CD4-positive, alpha-beta memory T cell (primary cell): ENCODE data around the gene INAFM1. TPM values are rescaled to one million over a fixed set of nuclear protein-coding genes. Genes with fewer than 3 reads are reported as not detected.

ENCODE experiments used
- CTCF ChIA-PET: fragments of 350-600 bp; sonication (Branson Sonifier 250); formaldehyde crosslinking; loops from one replicate; lab custom pipeline; 2021; ENCODE audit warnings: inconsistent platforms; ENCODE audit not compliant: partially characterized antibody; lab: Charles Lee
- POLR2A ChIA-PET: fragments of 350-600 bp; sonication (Branson Sonifier 250); formaldehyde crosslinking; loops from one replicate; lab custom pipeline; 2021; ENCODE audit not compliant: partially characterized antibody; lab: Charles Lee
- DNase-seq, 5 donors: peaks; one replicate each; pipeline versions ENCODE4 v3.0.0 to v3.0.0-alpha.2; 2020 to 2022; ENCODE audit warnings: mixed read lengths in 1 of 5
- H3K27ac ChIP-seq: one replicate; pipeline ENCODE4 v1.7.0; 2013; ENCODE audit warnings: low read depth, low read length
- H3K27me3 ChIP-seq: 2 replicates; pipeline ENCODE4 v1.7.0; 2013; ENCODE audit warnings: mild to moderate bottlenecking, low read length, moderate library complexity; ENCODE audit not compliant: insufficient read depth
- H3K36me3 ChIP-seq: 2 replicates; pipeline ENCODE4 v1.7.0; 2013; ENCODE audit warnings: mild to moderate bottlenecking, low read length, moderate library complexity; ENCODE audit not compliant: insufficient read depth
- H3K4me1 ChIP-seq: 2 replicates; pipeline ENCODE4 v1.7.0; 2013; ENCODE audit warnings: mild to moderate bottlenecking, low read length, moderate library complexity; ENCODE audit not compliant: insufficient read depth
- H3K4me3 ChIP-seq, 2 donors: one replicate each; pipeline ENCODE4 v1.7.0; 2013; ENCODE audit warnings: low read length in 2 of 2, mild to moderate bottlenecking in 1 of 2
- H3K9me3 ChIP-seq, 2 donors: one replicate each; pipeline ENCODE4 v1.7.0; 2013; ENCODE audit warnings: low read length in 2 of 2, control low read depth in 1 of 2; ENCODE audit not compliant: control insufficient read depth in 1 of 2
- H3K27ac Mint-ChIP-seq, 7 donors: one replicate each; pipeline ENCODE4 v1.8.0; 2020 to 2021; ENCODE audit warnings: mixed read lengths in 7 of 7, mild to moderate bottlenecking in 6 of 7, inconsistent platforms in 3 of 7, moderate library complexity in 3 of 7
- H3K27me3 Mint-ChIP-seq, 2 donors: one replicate each; pipeline ENCODE4 v1.8.0; 2020 to 2021; ENCODE audit warnings: mixed read lengths in 2 of 2
- H3K36me3 Mint-ChIP-seq, 2 donors: one replicate each; pipeline ENCODE4 v1.8.0; 2020 to 2021; ENCODE audit warnings: mixed read lengths in 2 of 2, inconsistent platforms in 1 of 2, mild to moderate bottlenecking in 1 of 2
- H3K4me1 Mint-ChIP-seq, 4 donors: one replicate each; pipeline ENCODE4 v1.8.0; 2020 to 2021; ENCODE audit warnings: mixed read lengths in 4 of 4, mild to moderate bottlenecking in 1 of 4
- H3K4me3 Mint-ChIP-seq, 8 donors: one replicate each; pipeline ENCODE4 v1.8.0; 2020 to 2021; ENCODE audit warnings: mixed read lengths in 8 of 8, mild to moderate bottlenecking in 7 of 8, moderate library complexity in 6 of 8, inconsistent platforms in 3 of 8
- H3K9me3 Mint-ChIP-seq, 8 donors: one replicate each; pipeline ENCODE4 v1.8.0; 2020 to 2021; ENCODE audit warnings: mixed read lengths in 8 of 8, mild to moderate bottlenecking in 5 of 8, inconsistent platforms in 3 of 8, moderate library complexity in 1 of 8
- intact Hi-C: fragments of 100-400 bp; cut with micrococcal nuclease; formaldehyde crosslinking; loops from one replicate; pipeline ENCODE4 v1.15.1; 2023
- polyA plus RNA-seq, 2 donors: library from polyadenylated mRNA; unstranded; fragments of 300-500 nt; fragmentation: Illumina TruSeq; gene quantifications; one replicate each; pipeline ENCODE4 v1.2.3, GENCODE V29; 2021
- total RNA-seq, 2 experiments: library from RNA; stranded (reverse); gene quantifications; one replicate each; pipeline ENCODE4 v1.2.3, GENCODE V29; 2021

Gene INAFM1
- total and polyA plus RNA-seq, 4 experiments from 2014 or later, result 1.8 to 16.7 (median 8.5) TPM

DNA sequence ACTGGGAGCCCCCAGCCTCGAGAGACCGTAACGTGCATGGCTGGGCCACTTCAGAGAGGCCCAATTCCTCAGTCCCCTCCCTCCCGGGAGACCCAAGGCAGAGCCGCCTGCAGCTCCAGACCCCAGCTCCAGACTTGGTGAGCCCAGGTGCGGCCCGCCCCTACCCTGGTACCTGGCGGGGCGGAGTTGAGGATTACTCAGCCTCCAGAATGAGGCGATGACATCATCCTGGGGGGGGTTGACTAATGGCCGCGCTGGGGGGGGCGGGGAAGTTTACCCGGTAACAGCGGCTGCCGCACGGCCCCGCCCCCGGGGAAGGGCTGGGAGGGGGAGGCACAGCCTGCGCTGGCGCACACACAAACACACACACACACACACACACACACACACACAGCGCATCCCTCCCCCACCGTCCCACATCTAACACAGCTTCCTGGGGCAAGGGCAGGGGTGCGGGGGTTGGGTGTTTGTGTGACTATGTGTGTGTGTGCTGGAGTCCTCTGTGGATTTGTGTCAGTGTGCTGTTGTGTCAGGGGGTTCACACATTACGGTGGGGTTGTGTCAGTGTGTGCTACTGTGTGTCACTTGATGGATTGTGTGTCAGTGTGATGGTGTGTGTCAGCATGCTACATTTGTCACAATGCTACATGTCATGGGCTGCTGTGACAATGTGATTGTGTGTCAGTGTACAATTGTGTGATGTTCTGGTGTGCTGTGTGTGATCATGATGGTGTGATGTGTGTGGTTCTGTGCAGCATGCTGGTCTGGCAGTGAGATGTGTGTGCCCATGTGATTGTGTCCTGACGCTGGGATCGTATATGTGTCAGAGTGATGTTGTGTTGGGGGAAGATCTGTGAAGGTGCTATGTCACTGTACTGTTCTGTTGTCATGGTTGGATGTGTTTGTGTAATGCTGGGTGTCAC, 33.4 kb upstream of the INAFM1 start:
- CTCF ChIA-PET, result interaction anchor here (0.6 to 1.1 kb wide), 2 partner anchors 31 to 34 kb away, joined by 4 to 5 read pairs; no protein-coding TSS in a partner anchor
- DNase-seq, result peak; percentile 81 to 96 (median 84)
- peaks cover 7 to 29% (median 20%) of the 10 kb centered on the region in 4 donors for H3K4me1 Mint-ChIP-seq
- no peaks in the 10 kb centered on the region for H3K27me3 Mint-ChIP-seq
- POLR2A ChIA-PET, result interaction anchor here (0.9 to 6.9 kb wide), 7 partner anchors 9 to 130 kb away, joined by 3 to 101 read pairs (median 5); partner anchors contain the start of gene CCDC9
- peak overlapping the region in 3 of 7 donors; percentile 41 to 64 (median 53) for H3K27ac Mint-ChIP-seq
- H3K4me3 ChIP-seq, result peak overlapping the region in 1 of 2 donors; percentile 35
- intact Hi-C loops, result loop anchor here (5.0 kb wide), 2 partner anchors 204 to 379 kb away; partner anchors contain the start of gene ARHGAP35
- peak overlapping the region in 5 of 8 donors; percentile 46 to 63 (median 55) for H3K4me3 Mint-ChIP-seq
- no peaks in the 10 kb centered on the region for H3K9me3 ChIP-seq
- H3K36me3 Mint-ChIP-seq, result no peaks in the 10 kb centered on the region
- no peaks in the 10 kb centered on the region for H3K9me3 Mint-ChIP-seq
- peaks cover 51% of the 10 kb centered on the region for H3K4me1 ChIP-seq
- H3K27ac ChIP-seq, result peak overlapping the region; percentile 45
- H3K36me3 ChIP-seq, result no peaks in the 10 kb centered on the region
- H3K27me3 ChIP-seq, result no peaks in the 10 kb centered on the region

DNA sequence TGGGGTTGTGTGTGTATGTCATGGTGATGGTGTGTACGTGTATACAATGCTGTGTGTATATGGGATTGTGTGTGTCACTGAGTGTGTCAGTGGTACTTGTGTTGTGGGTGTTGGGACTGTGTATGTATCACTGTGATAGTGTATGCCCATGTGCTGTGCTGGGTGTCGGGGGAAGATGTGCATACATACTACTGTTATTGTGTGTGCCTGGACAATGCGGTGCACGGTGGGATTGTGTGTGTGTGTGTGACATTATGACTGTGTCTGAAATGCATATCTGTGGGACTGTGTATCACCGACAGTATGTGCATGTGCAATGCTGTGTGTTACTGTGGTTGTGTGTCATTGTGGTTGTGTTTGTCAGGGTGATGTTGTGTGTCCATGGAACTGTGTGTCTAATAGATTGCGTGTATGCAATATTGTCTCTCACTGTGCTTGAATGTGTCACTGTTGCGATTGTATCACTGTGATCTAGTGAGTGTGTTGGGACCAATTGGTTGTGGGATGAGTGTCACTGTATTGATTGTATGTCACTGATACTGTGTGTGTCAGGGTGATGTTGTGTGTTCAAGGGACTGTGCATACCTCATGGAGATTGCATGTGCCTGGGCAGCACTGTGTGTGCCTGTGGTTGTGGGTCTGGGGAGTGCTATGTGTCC, 32.6 kb upstream of the INAFM1 start:
- Mint-ChIP-seq H3K9me3 (no peaks in the 10 kb centered on the region), H3K4me1 (peaks cover 7 to 29% (median 20%) of the 10 kb centered on the region in 4 donors), H3K4me3 (no peak overlapping the region), H3K27ac (no peak overlapping the region), H3K27me3 (no peaks in the 10 kb centered on the region), H3K36me3 (no peaks in the 10 kb centered on the region)
- DNase-seq, result peak in 1 of 5 donors; percentile 33
- Histone ChIP-seq H3K4me3 (no peak overlapping the region), H3K27me3 (no peaks in the 10 kb centered on the region), H3K36me3 (no peaks in the 10 kb centered on the region), H3K27ac (no peak overlapping the region), H3K4me1 (peaks cover 51% of the 10 kb centered on the region), H3K9me3 (no peaks in the 10 kb centered on the region)
- POLR2A ChIA-PET, result interaction anchor here (1.0 to 6.9 kb wide), 7 partner anchors 10 to 129 kb away, joined by 3 to 156 read pairs (median 24); partner anchors contain the start of genes BBC3, CCDC9 and ZC3H4
- intact Hi-C loops, result loop anchor here (5.0 kb wide), 2 partner anchors 205 to 380 kb away; partner anchors contain the start of gene ARHGAP35
- CTCF ChIA-PET, result interaction anchor here (3.6 to 16.1 kb wide), 3 partner anchors 17 to 88 kb away, joined by 62 to 609 read pairs (median 499); no protein-coding TSS in a partner anchor

DNA sequence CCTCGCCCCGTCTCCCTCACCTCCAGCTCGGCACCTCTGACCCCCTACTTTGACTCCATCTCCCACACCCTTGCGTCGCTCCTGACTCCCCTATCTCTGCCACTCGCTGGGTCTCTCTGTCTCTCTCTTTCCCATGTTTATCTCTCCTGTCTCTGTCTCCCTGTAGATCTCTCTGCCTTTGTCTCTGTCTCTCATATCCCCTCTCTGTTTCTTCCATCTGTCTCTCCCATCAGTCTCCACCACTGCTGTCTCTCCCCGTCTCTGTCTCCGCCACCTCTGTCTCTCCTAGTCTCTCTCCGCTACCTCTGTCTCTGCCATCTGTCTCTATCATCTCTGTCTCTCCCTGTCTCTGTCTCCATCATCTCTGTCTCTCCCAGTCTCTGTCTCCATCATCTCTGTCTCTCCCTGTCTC, 31.3 kb upstream of the INAFM1 start:
- Histone ChIP-seq H3K4me1 (peaks cover 51% of the 10 kb centered on the region), H3K4me3 (peak overlapping the region; percentile 21 to 37), H3K27ac (peak overlapping the region; percentile 40), H3K27me3 (no peaks in the 10 kb centered on the region), H3K36me3 (no peaks in the 10 kb centered on the region), H3K9me3 (no peaks in the 10 kb centered on the region)
- ChIA-PET POLR2A (interaction anchor here (0.9 to 6.6 kb wide), 14 partner anchors 11 to 130 kb away, joined by 3 to 156 read pairs (median 24); partner anchors contain the start of genes BBC3, CCDC9, SAE1 and ZC3H4), CTCF (interaction anchor here (0.7 to 16.1 kb wide), 12 partner anchors 12 to 246 kb away, joined by 3 to 609 read pairs (median 28); partner anchors contain the start of genes CCDC9 and SAE1)
- intact Hi-C loops, result loop anchor here (5.0 kb wide), 2 partner anchors 206 to 381 kb away; partner anchors contain the start of gene ARHGAP35
- Mint-ChIP-seq H3K4me1 (peaks cover 13 to 37% (median 23%) of the 10 kb centered on the region in 4 donors), H3K36me3 (no peaks in the 10 kb centered on the region), H3K9me3 (no peaks in the 10 kb centered on the region), H3K27me3 (no peaks in the 10 kb centered on the region), H3K27ac (peak overlapping the region in 6 of 7 donors; percentile 86 to 99 (median 96)), H3K4me3 (peak overlapping the region; percentile 63 to 88 (median 82))
- peak in 2 of 5 donors; percentile 21 to 31 for DNase-seq

DNA sequence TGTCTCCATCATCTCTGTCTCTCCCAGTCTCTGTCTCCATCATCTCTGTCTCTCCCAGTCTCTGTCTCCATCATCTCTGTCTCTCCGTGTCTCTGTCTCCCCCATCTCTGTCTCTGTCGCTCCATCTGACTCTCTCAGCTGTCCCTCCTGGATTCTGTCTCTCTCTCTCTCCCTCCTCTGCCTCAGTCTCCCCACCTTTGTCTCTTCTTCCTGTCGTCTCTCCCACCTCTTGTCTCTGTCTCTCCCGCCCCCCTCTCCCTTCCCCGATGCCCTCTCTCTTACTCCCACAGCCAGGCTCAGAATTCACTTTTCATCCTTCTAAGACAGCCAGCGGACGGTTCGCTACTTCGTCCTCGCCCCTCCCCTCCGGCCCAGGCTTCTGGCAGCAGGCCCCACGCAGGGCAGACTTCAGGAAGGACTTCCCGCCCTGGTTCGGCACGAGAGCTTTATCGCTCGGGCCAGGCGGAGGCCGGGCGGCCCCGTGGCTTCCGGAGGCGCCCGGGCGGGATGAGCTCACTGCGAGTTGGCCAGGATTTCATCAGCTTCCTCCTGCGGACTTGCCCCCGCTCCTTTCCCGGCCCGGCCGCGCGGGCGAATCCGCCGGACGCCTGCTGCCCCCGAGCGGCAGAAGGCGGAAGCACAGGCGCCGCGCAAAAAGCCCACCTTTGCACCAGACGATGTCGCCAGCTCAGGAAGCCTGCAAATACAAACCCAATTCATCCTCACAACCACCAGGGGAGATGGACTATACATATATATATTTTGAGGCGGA, 30.7 kb upstream of the INAFM1 start:
- Histone ChIP-seq H3K4me3 (peak overlapping the region; percentile 21 to 37), H3K27ac (peak overlapping the region; percentile 40), H3K4me1 (peaks cover 48% of the 10 kb centered on the region), H3K27me3 (no peaks in the 10 kb centered on the region), H3K9me3 (no peaks in the 10 kb centered on the region), H3K36me3 (no peaks in the 10 kb centered on the region)
- Mint-ChIP-seq H3K27me3 (no peaks in the 10 kb centered on the region), H3K27ac (peak overlapping the region in 6 of 7 donors; percentile 86 to 99 (median 96)), H3K9me3 (no peaks in the 10 kb centered on the region), H3K4me3 (peak overlapping the region; percentile 63 to 89 (median 84)), H3K36me3 (no peaks in the 10 kb centered on the region), H3K4me1 (peaks cover 11 to 33% (median 22%) of the 10 kb centered on the region in 4 donors)
- DNase-seq, result peak; percentile 85 to 91 (median 87)
- intact Hi-C loops, result loop anchor here (1.0 to 5.0 kb wide), 6 partner anchors 13 to 382 kb away; partner anchors contain the start of genes ARHGAP35, BBC3 and SAE1
- ChIA-PET POLR2A (interaction anchor here (0.5 to 6.6 kb wide), 23 partner anchors 10 to 475 kb away, joined by 3 to 156 read pairs (median 11); partner anchors contain the start of genes BBC3, CCDC9, INAFM1 and SAE1), CTCF (interaction anchor here (0.6 to 16.1 kb wide), 36 partner anchors 9 to 247 kb away, joined by 3 to 609 read pairs (median 5); partner anchors contain the start of genes CCDC9, DHX34, SAE1 and ZC3H4)

DNA sequence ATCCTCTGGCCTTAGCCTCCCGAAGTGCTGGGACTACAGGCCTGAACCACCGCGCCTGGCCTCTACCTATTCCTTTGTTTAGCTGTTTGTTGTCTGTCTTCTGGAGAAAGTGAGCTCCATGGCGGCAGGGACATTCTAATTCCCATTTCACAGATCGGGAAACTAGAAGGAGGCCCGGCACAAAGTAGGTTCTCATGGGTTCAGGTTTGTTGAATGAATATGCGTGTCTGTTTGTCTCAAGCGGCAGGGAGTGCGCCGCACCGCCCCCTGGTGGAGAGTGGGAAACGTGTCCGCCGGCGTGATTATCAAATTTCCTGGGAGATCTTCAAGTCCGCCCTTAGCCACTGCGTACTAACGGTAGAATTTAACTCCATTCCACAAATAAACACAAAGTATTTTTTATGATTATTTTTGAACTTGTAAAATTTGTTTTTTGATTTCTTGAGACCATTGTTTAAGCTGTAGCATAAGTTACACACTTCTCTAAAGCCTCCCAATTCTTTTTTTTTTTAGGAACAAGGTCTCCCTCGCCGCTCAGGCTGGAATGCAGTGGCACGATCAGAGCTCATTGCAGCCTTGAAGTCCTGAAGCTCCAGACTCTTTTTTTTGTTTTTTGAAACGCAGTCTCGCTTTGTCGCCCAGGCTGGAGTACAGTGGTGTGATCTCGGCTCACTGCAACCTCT, 27.2 kb upstream of the INAFM1 start:
- Mint-ChIP-seq H3K27me3 (no peaks in the 10 kb centered on the region), H3K9me3 (no peaks in the 10 kb centered on the region), H3K27ac (peak overlapping the region in 4 of 7 donors; percentile 39 to 88 (median 66)), H3K4me3 (peak overlapping the region in 1 of 8 donors; percentile 11), H3K4me1 (peaks cover 6 to 22% (median 19%) of the 10 kb centered on the region in 4 donors), H3K36me3 (no peaks in the 10 kb centered on the region)
- ChIA-PET POLR2A (interaction anchor here (0.7 to 6.6 kb wide), 7 partner anchors 9 to 117 kb away, joined by 3 to 156 read pairs (median 7); partner anchors contain the start of genes CCDC9, INAFM1 and SAE1), CTCF (interaction anchor here (0.6 to 16.1 kb wide), 29 partner anchors 8 to 533 kb away, joined by 3 to 609 read pairs (median 5); partner anchors contain the start of genes CCDC9, INAFM1, SAE1 and ZC3H4)
- H3K27ac ChIP-seq, result no peak overlapping the region
- H3K27me3 ChIP-seq, result no peaks in the 10 kb centered on the region
- H3K4me3 ChIP-seq, result no peak overlapping the region
- no peaks in the 10 kb centered on the region for H3K36me3 ChIP-seq
- H3K4me1 ChIP-seq, result peaks cover 18% of the 10 kb centered on the region
- peak; percentile 68 to 74 (median 74) for DNase-seq
- H3K9me3 ChIP-seq, result no peaks in the 10 kb centered on the region
- intact Hi-C loops, result loop anchor here (1.0 kb wide), 1 partner anchor 98 kb away; no protein-coding TSS in a partner anchor
